Skeletal muscle tissue (tissue), 4 donors: Measurements from ENCODE around the gene FAM13A. TPM values are rescaled to one million over a fixed set of nuclear protein-coding genes. Genes with fewer than 3 reads are reported as not detected.
"Not testable (repeated sequence)": the region's sequence is repeated elsewhere in the genome, so short reads cannot be mapped to it uniquely, and the experiment has no call there.

Experiments
- H3K27ac ChIP-seq: one replicate; pipeline ENCODE4 v1.7.0; 2013; ENCODE audit warnings: mild to moderate bottlenecking, low read depth, low read length, inconsistent platforms
- H3K27me3 ChIP-seq, 3 donors: one replicate each; pipeline ENCODE4 v1.7.0; 2013; ENCODE audit warnings: low read length in 3 of 3; ENCODE audit not compliant: control insufficient read depth in 3 of 3, insufficient read depth in 3 of 3
- H3K36me3 ChIP-seq, 3 donors: one replicate each; pipeline ENCODE4 v1.7.0; 2013; ENCODE audit warnings: low read length in 3 of 3; ENCODE audit not compliant: control insufficient read depth in 3 of 3, insufficient read depth in 3 of 3
- H3K4me1 ChIP-seq, 3 donors: one replicate each; pipeline ENCODE4 v1.7.0; 2013; ENCODE audit warnings: low read length in 3 of 3, mild to moderate bottlenecking in 3 of 3; ENCODE audit not compliant: control insufficient read depth in 3 of 3, insufficient read depth in 3 of 3
- H3K4me3 ChIP-seq, 3 donors: one replicate each; pipeline ENCODE4 v1.7.0; 2013; ENCODE audit warnings: low read length in 3 of 3
- H3K9ac ChIP-seq, 3 donors: one replicate each; pipeline ENCODE4 v1.7.0; 2013; ENCODE audit warnings: low read length in 3 of 3, mild to moderate bottlenecking in 3 of 3, moderate library complexity in 2 of 3, low read depth in 1 of 3
- H3K9me3 ChIP-seq, 3 donors: one replicate each; pipeline ENCODE4 v1.7.0; 2013; ENCODE audit warnings: low read length in 3 of 3; ENCODE audit not compliant: control insufficient read depth in 3 of 3
- total RNA-seq: library from RNA; depleted of rRNA; stranded (reverse); fragments of >200 nt; gene quantifications from one replicate; pipeline ENCODE4 v1.2.3, GENCODE V29; 2014
- donor health status: Osteomylitis.

FAM13A gene
- total RNA-seq, 1 donor from 2014 or later: 41.8 TPM

- Histone ChIP-seq H3K4me3 (no peak overlapping the region), H3K27ac (no peak overlapping the region), H3K27me3 (no peaks in the 10 kb centered on the region), H3K9me3 (no peaks in the 10 kb centered on the region), H3K36me3 (no peaks in the 10 kb centered on the region), H3K9ac (no peak overlapping the region), H3K4me1 (no peaks in the 10 kb centered on the region)
Observed at GRCh38 chr4:89070041-89070440, 13.1 kb upstream of the FAM13A start.

GRCh38 chr4:89069481-89069880 is 12.5 kb upstream of the FAM13A start:
- Histone ChIP-seq H3K36me3 (no peaks in the 10 kb centered on the region), H3K27me3 (no peaks in the 10 kb centered on the region), H3K9ac (no peak overlapping the region), H3K4me3 (no peak overlapping the region), H3K9me3 (no peaks in the 10 kb centered on the region), H3K27ac (no peak overlapping the region), H3K4me1 (no peaks in the 10 kb centered on the region)

- H3K9me3 ChIP-seq: no peaks in the 10 kb centered on the region
- no peaks in the 10 kb centered on the region for H3K27me3 ChIP-seq
- no peak overlapping the region for H3K9ac ChIP-seq
- H3K4me3 ChIP-seq: no peak overlapping the region
- H3K27ac ChIP-seq: no peak overlapping the region
- H3K36me3 ChIP-seq: no peaks in the 10 kb centered on the region
- H3K4me1 ChIP-seq: no peaks in the 10 kb centered on the region
Observed at GRCh38 chr4:89067417-89067816, 10.4 kb upstream of the FAM13A start.

- Histone ChIP-seq H3K27ac (no peak overlapping the region), H3K36me3 (no peaks in the 10 kb centered on the region), H3K4me3 (no peak overlapping the region), H3K27me3 (no peaks in the 10 kb centered on the region), H3K9me3 (no peaks in the 10 kb centered on the region), H3K4me1 (no peaks in the 10 kb centered on the region), H3K9ac (no peak overlapping the region)
Observed at GRCh38 chr4:89064848-89065247, 7.9 kb upstream of the FAM13A start.

GRCh38 chr4:89057844-89058243 is 859 bp upstream of the FAM13A start:
- H3K4me1 ChIP-seq: peaks cover 0 to 12% (median 10%) of the 10 kb centered on the region in 3 donors
- H3K36me3 ChIP-seq, H3K9ac ChIP-seq, H3K27ac ChIP-seq, H3K4me3 ChIP-seq, H3K27me3 ChIP-seq, H3K9me3 ChIP-seq: not testable (repeated sequence)

- Histone ChIP-seq H3K36me3 (no peaks in the 10 kb centered on the region), H3K27me3 (no peaks in the 10 kb centered on the region), H3K9me3 (no peaks in the 10 kb centered on the region), H3K27ac (peak overlapping the region; percentile 61), H3K4me1 (peaks cover 0 to 12% (median 10%) of the 10 kb centered on the region in 3 donors), H3K4me3 (peak overlapping the region; percentile 63 to 86 (median 77)), H3K9ac (peak overlapping the region; percentile 54 to 82 (median 75))
Observed at GRCh38 chr4:89056292-89056952, 563 bp downstream of the FAM13A start.

- Histone ChIP-seq H3K9ac (no peak overlapping the region), H3K27me3 (no peaks in the 10 kb centered on the region), H3K4me1 (peaks cover 0 to 12% (median 10%) of the 10 kb centered on the region in 3 donors), H3K36me3 (no peaks in the 10 kb centered on the region), H3K9me3 (no peaks in the 10 kb centered on the region), H3K4me3 (peak overlapping the region in 2 of 3 donors; percentile 45 to 63), H3K27ac (no peak overlapping the region)
Observed at GRCh38 chr4:89055157-89056080, 1.6 kb downstream of the FAM13A start.

- no peak overlapping the region for H3K27ac ChIP-seq
- peaks cover 0 to 12% (median 10%) of the 10 kb centered on the region in 3 donors for H3K4me1 ChIP-seq
- H3K9me3 ChIP-seq: no peaks in the 10 kb centered on the region
- H3K9ac ChIP-seq: no peak overlapping the region
- no peaks in the 10 kb centered on the region for H3K27me3 ChIP-seq
- H3K4me3 ChIP-seq: no peak overlapping the region
- H3K36me3 ChIP-seq: no peaks in the 10 kb centered on the region
Observed at GRCh38 chr4:89054627-89055026, 2.4 kb downstream of the FAM13A start.

- no peak overlapping the region for H3K9ac ChIP-seq
Observed at GRCh38 chr4:89049853-89050252, 7.1 kb downstream of the FAM13A start.

More at GRCh38 chr4:89049853-89050252, 7.1 kb downstream of the FAM13A start:
- Histone ChIP-seq H3K27me3 (no peaks in the 10 kb centered on the region), H3K4me3 (no peak overlapping the region), H3K9me3 (no peaks in the 10 kb centered on the region), H3K27ac (no peak overlapping the region), H3K4me1 (peaks cover 0 to 12% (median 6%) of the 10 kb centered on the region in 3 donors), H3K36me3 (no peaks in the 10 kb centered on the region)
